WERI-Rb-1 (cell line): ENCODE results near the gene NFAT5.

ENCODE experiments used
- DNase-seq: peaks from one replicate; pipeline ENCODE4 v3.0.0-alpha.2; 2020
- H3K27ac ChIP-seq: fragments of 250-450 bp; sonication (Bioruptor Pico); 2 replicates; pipeline ENCODE4 v1.5.1; 2020; ENCODE audit warnings: mild to moderate bottlenecking, moderate library complexity
- H3K27me3 ChIP-seq: fragments of 250-450 bp; sonication (Bioruptor Pico); 2 replicates; pipeline ENCODE4 v1.5.1; 2021; ENCODE audit warnings: mild to moderate bottlenecking, low read depth, moderate library complexity; ENCODE audit not compliant: insufficient read depth, severe bottlenecking
- H3K36me3 ChIP-seq: fragments of 250-450 bp; sonication (Bioruptor Pico); 2 replicates; pipeline ENCODE4 v1.5.1; 2020; ENCODE audit warnings: mild to moderate bottlenecking, moderate library complexity
- H3K4me3 ChIP-seq: 2 replicates; pipeline ENCODE4 v1.5.1; 2011; ENCODE audit warnings: low read depth, mild to moderate bottlenecking, control low read depth, low read length
- H3K9me3 ChIP-seq: fragments of 250-450 bp; sonication (Bioruptor Pico); 2 replicates; pipeline ENCODE4 v1.5.1; 2021; ENCODE audit warnings: mild to moderate bottlenecking, moderate library complexity; ENCODE audit not compliant: severe bottlenecking
- TF ChIP-seq, protein P1 (sequence below): IDR thresholded peaks from 2 replicates; pipeline ENCODE4 v1.5.1; 2011; ENCODE audit warnings: low read depth, mild to moderate bottlenecking, control low read depth, inconsistent platforms, low read length

NFAT5 gene

GRCh38 chr16:69651217-69651616, 85.5 kb downstream of the NFAT5 start:
- Histone ChIP-seq H3K4me3 (no peak overlapping the region), H3K27me3 (no peaks in the 10 kb centered on the region), H3K36me3 (peaks cover 13% of the 10 kb centered on the region), H3K9me3 (no peaks in the 10 kb centered on the region), H3K27ac (no peak overlapping the region)
- TF ChIP-seq, protein P1, sequence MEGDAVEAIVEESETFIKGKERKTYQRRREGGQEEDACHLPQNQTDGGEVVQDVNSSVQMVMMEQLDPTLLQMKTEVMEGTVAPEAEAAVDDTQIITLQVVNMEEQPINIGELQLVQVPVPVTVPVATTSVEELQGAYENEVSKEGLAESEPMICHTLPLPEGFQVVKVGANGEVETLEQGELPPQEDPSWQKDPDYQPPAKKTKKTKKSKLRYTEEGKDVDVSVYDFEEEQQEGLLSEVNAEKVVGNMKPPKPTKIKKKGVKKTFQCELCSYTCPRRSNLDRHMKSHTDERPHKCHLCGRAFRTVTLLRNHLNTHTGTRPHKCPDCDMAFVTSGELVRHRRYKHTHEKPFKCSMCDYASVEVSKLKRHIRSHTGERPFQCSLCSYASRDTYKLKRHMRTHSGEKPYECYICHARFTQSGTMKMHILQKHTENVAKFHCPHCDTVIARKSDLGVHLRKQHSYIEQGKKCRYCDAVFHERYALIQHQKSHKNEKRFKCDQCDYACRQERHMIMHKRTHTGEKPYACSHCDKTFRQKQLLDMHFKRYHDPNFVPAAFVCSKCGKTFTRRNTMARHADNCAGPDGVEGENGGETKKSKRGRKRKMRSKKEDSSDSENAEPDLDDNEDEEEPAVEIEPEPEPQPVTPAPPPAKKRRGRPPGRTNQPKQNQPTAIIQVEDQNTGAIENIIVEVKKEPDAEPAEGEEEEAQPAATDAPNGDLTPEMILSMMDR = no peak
- no peak for DNase-seq

DNA sequence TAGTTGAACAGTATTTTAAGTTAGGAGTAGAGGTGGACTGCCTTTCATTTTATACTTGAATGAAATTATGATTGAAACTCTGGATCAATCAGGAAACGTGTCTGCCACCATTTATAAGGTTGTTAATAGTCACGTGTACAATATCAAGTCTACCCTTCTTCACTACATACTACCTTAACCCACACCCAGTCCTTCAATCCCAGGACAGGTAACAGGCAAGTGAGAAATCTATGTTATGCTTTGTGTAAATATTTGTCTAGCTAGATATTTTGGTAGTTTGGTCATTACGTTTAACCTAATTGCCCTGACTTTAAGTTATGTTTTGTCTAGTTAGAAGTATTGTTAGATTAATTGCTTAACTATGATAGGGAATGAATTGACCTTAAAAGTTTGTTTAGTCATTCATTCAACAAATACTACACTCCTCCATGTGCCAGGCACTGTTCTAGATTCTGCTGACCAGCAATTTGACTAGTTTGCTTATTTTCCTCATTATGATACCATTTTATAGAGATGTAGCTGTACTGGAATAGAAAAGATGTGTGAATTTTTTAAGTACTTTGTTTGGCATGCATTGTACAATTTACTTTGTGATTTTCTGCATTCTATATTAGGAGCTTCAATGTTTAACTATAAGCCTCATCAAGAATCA, 88.6 kb downstream of the NFAT5 start:
- no peak for DNase-seq
- TF ChIP-seq, protein P1 = no peak
- H3K27me3 ChIP-seq = no peaks in the 10 kb centered on the region
- no peaks in the 10 kb centered on the region for H3K9me3 ChIP-seq
- H3K27ac ChIP-seq = no peak overlapping the region
- peaks cover 12% of the 10 kb centered on the region for H3K36me3 ChIP-seq
- H3K4me3 ChIP-seq = no peak overlapping the region

DNA sequence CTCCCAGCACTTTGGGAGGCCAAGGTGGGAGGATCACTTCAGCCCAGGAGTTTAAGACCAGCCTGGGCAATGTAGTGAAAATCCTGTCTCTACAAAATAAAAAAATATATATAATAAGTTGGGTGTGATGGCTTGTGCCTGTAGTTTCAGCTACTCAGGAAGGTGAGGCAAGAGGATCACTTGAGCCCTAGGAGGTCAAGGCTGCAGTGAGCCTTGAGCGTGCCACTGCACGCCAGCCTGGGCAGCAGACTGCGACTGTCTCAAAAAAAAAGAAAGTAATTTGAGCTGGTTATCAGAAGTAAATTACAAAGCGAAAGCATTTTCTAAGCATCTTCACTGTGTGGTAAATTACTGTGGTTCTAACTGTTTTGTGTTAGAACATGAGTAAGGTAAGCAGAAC, 94.4 kb downstream of the NFAT5 start:
- TF ChIP-seq, protein P1 = no peak
- DNase-seq = no peak
- Histone ChIP-seq H3K27ac (no peak overlapping the region), H3K9me3 (no peaks in the 10 kb centered on the region), H3K27me3 (no peaks in the 10 kb centered on the region), H3K36me3 (peaks cover 19% of the 10 kb centered on the region), H3K4me3 (no peak overlapping the region)

GRCh38 chr16:69662901-69663300, 97.1 kb downstream of the NFAT5 start:
- no peak for DNase-seq
- H3K36me3 ChIP-seq = peaks cover 7% of the 10 kb centered on the region

GRCh38 chr16:69663846-69664245, 98.1 kb downstream of the NFAT5 start:
- Histone ChIP-seq H3K4me3 (no peak overlapping the region), H3K36me3 (peaks cover 7% of the 10 kb centered on the region), H3K9me3 (no peaks in the 10 kb centered on the region), H3K27ac (no peak overlapping the region), H3K27me3 (no peaks in the 10 kb centered on the region)
- no peak for DNase-seq
- TF ChIP-seq, protein P1 = no peak

More at GRCh38 chr16:69662901-69663300, 97.1 kb downstream of the NFAT5 start:
- H3K9me3 ChIP-seq = no peaks in the 10 kb centered on the region
- no peak overlapping the region for H3K27ac ChIP-seq
- H3K27me3 ChIP-seq = no peaks in the 10 kb centered on the region
- H3K4me3 ChIP-seq = no peak overlapping the region
- TF ChIP-seq, protein P1 = no peak

- Histone ChIP-seq H3K27ac (no peak overlapping the region), H3K36me3 (no peaks in the 10 kb centered on the region; the same call in none of the 2 replicates), H3K27me3 (no peaks in the 10 kb centered on the region), H3K9me3 (no peaks in the 10 kb centered on the region), H3K4me3 (no peak overlapping the region)
- DNase-seq = no peak
- TF ChIP-seq, protein P1 = no peak
Measured at GRCh38 chr16:69669577-69669976, 103.8 kb downstream of the NFAT5 start.
